K562 (cell line): ENCODE results near the gene KNL1. TPM values are rescaled to one million over a fixed set of nuclear protein-coding genes. Genes with fewer than 3 reads are reported as not detected.
A peak's percentile ranks its signal among the peaks of the same experiment; 100 is the strongest.

Experiments used
- ADNP ChIP-seq: fragments of 200-800 bp; sonication (Bioruptor generic); IDR thresholded peaks from 2 replicates; pipeline ENCODE4 v1.6.1; 2016; ENCODE audit warnings: missing genetic modification characterization, missing compliant biosample characterization
- ATF3 ChIP-seq, 2 experiments: fragments of 450-650 bp in 1 of 2; sonication (generic) in 1 of 2; formaldehyde crosslinking in 1 of 2; IDR thresholded peaks in 1 of 2; conservative IDR thresholded peaks in 1 of 2; 2 replicates each; pipeline versions ENCODE4 v1.6.1 to v1.8.1; 2016 to 2023; ENCODE audit warnings: mild to moderate bottlenecking in 2 of 2, moderate library complexity in 2 of 2, inconsistent platforms in 1 of 2, missing genetic modification reagents in 1 of 2
- NCOA2 ChIP-seq, 2 experiments: fragments of 450-650 bp; IDR thresholded peaks; 2 replicates each; pipeline ENCODE4 v1.6.1; 2018; ENCODE audit warnings: mild to moderate bottlenecking in 2 of 2, moderate library complexity in 1 of 2; ENCODE audit not compliant: partially characterized antibody in 2 of 2
- PATZ1 ChIP-seq: fragments of 250-450 bp; sonication (Bioruptor Pico); IDR thresholded peaks from 2 replicates; pipeline ENCODE4 v1.5.0; 2020; ENCODE audit warnings: mild to moderate bottlenecking, borderline replicate concordance
- TFAM ChIP-seq: fragments of 250-450 bp; sonication (Bioruptor Pico); conservative IDR thresholded peaks from 2 replicates; pipeline ENCODE4 v1.5.0; 2021; ENCODE audit warnings: mild to moderate bottlenecking, moderate library complexity
- ZBTB40 ChIP-seq, 2 experiments: fragments of 450-650 bp in 1 of 2; sonication (generic) in 1 of 2; formaldehyde crosslinking in 1 of 2; IDR thresholded peaks; 2 replicates each; pipeline versions ENCODE4 v1.7.1 to v1.9.0; 2016 to 2022; ENCODE audit warnings: inconsistent platforms in 1 of 2, mild to moderate bottlenecking in 1 of 2, missing genetic modification reagents in 1 of 2
- ZNF518B ChIP-seq: fragments of 250-450 bp; sonication (Bioruptor Pico); IDR thresholded peaks from 2 replicates; pipeline ENCODE4 v1.5.0; 2021; ENCODE audit warnings: mild to moderate bottlenecking, moderate library complexity
- polyA plus RNA-seq, 8 experiments: library from polyadenylated mRNA; depleted of rRNA in 4 of 8; stranded (reverse) in 5 of 8; unstranded in 3 of 8; fragments of >200 nt; fragmentation: Nextera tagmentation in 2 of 8; fragmentation: Illumina TruSeq in 1 of 8; extraction: Ambion mirVana in 2 of 8; extraction: Trizol in 1 of 8; gene quantifications; 2 replicates each; pipeline versions ENCODE4 v1.2.1 to v1.2.3, GENCODE V29; 2011 to 2014; ENCODE audit warnings: inconsistent platforms in 1 of 8, missing spikeins in 1 of 8
- total RNA-seq, 7 experiments: library from RNA; depleted of rRNA in 6 of 7; stranded (reverse); fragments of >200 nt in 6 of 7; fragmentation: Illumina TruSeq in 2 of 7; extraction: Trizol in 2 of 7; gene quantifications; 2 replicates each; pipeline versions ENCODE4 v1.2.1 to v1.2.3, GENCODE V29; 2011 to 2021; ENCODE audit warnings: low replicate concordance in 1 of 7

KNL1 gene
- total and polyA plus RNA-seq, 9 of the 15 experiments (the other 6 are each of a cell fraction or from before 2014, with no cell fraction given), result 14.5 to 65.4 (median 34.6) TPM

GRCh38 chr15:40558952-40559742 lies 34.9 kb upstream of the KNL1 start (continued):
- TF ChIP-seq ZBTB40 (IDR thresholded peaks at IDR 0.05) (0 out of 2 replicates have a peak, but pooled peaks have one; percentile 19), ZBTB40 (CRISPR knock-in tag; IDR thresholded peaks at IDR 0.05) (no peak), TFAM (no peak), ZNF518B (CRISPR knock-in tag) (no peak), PATZ1 (CRISPR knock-in tag) (no peak), NCOA2 (IDR thresholded peaks at IDR 0.05; ENCODE audit: partially characterized antibody in 2 of 2) (no peak), ATF3 (IDR thresholded peaks at IDR 0.05) (no peak; the same call in 1 of the 2 replicates), ATF3 (CRISPR knock-in tag; conservative IDR thresholded peaks at IDR 0.05) (no peak), ADNP (tag) (peak; percentile 84; the same call in 1 of the 2 replicates)
